ENCODE data around the gene NUP205.

DNA sequence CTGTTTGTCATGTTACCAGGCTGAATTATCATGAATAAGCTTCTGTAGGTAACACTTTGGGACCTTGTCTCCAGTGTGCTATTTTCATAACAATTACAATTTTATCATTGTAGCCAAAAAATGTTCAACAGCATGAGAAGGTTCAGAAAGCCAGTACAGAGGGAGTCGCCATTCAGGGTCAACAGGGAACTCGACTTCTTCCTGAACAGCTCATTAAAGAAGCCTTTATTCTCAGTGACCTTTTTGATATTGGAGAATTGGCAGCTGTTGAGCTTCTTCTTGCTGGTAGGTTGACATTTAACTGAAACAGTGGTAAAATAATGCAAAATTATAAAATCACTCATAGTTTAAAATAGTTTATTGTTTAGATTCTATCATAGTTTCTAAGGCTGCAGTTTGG, 15.8 kb downstream of the NUP205 start:
- TF ChIP-seq EZH2 (IDR thresholded peaks at IDR 0.05) (no peak), EZH2phosphoT487 (IDR thresholded peaks at IDR 0.05) (no peak)
- TF ChIP-seq, protein P1, sequence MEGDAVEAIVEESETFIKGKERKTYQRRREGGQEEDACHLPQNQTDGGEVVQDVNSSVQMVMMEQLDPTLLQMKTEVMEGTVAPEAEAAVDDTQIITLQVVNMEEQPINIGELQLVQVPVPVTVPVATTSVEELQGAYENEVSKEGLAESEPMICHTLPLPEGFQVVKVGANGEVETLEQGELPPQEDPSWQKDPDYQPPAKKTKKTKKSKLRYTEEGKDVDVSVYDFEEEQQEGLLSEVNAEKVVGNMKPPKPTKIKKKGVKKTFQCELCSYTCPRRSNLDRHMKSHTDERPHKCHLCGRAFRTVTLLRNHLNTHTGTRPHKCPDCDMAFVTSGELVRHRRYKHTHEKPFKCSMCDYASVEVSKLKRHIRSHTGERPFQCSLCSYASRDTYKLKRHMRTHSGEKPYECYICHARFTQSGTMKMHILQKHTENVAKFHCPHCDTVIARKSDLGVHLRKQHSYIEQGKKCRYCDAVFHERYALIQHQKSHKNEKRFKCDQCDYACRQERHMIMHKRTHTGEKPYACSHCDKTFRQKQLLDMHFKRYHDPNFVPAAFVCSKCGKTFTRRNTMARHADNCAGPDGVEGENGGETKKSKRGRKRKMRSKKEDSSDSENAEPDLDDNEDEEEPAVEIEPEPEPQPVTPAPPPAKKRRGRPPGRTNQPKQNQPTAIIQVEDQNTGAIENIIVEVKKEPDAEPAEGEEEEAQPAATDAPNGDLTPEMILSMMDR (IDR thresholded peaks at IDR 0.05) = no peak

All from neural progenitor cell (in vitro differentiated cells).